GM18502 (cell line): ENCODE data around the gene WDR89.
"Not testable (repeated sequence)": the region's sequence is repeated elsewhere in the genome, so short reads cannot be mapped to it uniquely, and the experiment has no call there.

Experiments used
- ATAC-seq: cut with Tn5 transposase; IDR thresholded peaks from one replicate; pipeline ENCODE4 v1.9.1; 2021; ENCODE audit warnings: mild to moderate bottlenecking; ENCODE audit not compliant: unreplicated experiment, poor library complexity

Gene WDR89

GRCh38 chr14:63641473-63642228, at the start of gene WDR89:
WDR89 (minus strand) TSS chr14:63641871; CDS start chr14:63599942, 41,929 bp downstream.
- peak; percentile 88 for ATAC-seq

GRCh38 chr14:63689132-63689531, 47.5 kb upstream of the WDR89 start:
- ATAC-seq: no peak

DNA sequence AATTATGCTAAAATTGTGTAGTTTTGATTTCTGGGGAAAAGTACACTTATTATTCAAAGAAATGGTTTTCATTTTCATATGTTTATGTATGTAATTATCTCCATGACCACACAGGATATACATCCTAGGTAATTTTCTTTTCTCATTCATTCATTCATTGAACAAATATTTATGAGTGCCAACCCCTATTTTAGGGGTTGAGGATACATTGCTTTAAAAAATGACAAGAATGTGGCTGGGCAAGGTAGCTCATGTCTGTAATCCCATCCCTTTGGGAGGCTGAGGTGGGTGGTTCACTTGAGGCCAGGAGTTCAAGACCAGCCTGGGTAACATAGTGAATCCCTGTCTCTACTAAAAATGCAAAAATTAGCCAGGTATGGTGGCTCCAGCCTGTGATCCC, 45.3 kb upstream of the WDR89 start:
- ATAC-seq: no peak

DNA sequence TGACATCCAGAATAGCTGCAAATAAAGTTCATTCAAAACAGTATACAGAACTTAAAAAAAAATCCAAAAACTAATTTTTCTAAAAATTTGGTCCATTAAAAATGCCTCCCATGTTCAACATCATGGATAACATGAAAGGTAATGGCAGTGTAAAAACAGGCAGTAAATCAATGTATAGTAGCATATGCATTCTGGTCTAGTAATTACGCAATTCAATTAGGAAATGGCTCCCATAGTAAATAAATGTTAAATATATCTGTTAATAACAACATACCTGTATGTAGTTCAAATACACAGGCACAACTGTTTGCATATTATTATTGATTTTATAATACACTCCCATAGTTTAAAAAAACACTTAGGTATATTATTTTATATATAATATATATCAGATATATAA, 43.7 kb upstream of the WDR89 start:
- no peak for ATAC-seq

DNA sequence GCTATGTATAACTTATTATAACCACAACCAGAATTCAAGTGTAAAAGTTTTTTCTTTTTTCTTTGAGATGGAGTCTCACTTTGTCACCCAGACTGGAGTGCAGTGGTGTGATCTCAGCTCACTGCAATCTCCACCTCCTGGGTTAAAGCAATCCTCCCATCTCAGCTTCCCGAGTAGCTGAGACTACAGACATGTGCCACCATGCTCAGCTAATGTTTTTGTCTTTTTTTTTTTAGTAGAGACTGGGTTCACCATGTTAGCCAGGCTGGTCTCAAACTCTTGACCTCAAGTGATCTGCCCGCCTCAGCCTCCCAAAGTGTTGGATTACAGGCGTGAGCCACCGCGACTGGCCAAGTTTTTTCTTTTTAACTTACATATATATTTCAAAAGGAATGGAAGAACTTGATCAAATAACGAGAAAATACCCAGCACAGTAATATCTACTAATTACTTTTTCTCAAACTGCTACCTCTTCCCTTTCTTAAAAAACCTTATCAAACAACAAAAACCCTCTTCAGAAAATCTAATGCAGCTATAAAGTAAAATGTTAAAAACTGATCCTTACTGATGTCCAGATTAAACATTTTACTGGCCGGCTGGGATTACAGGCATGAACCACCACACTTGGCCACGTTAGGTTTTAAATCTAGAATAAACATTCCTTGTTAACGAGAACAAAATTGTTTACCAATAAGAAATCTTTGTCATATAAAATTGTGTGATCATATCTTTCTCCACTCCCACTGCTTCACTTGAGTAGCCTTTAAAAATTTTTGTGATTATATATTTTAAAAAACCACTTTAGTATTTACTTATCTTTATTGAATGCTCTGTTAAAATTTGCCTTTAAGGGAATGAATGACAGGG, 41.3 kb upstream of the WDR89 start:
- no peak for ATAC-seq

GRCh38 chr14:63678536-63678935, 36.9 kb upstream of the WDR89 start:
- ATAC-seq: no peak

DNA sequence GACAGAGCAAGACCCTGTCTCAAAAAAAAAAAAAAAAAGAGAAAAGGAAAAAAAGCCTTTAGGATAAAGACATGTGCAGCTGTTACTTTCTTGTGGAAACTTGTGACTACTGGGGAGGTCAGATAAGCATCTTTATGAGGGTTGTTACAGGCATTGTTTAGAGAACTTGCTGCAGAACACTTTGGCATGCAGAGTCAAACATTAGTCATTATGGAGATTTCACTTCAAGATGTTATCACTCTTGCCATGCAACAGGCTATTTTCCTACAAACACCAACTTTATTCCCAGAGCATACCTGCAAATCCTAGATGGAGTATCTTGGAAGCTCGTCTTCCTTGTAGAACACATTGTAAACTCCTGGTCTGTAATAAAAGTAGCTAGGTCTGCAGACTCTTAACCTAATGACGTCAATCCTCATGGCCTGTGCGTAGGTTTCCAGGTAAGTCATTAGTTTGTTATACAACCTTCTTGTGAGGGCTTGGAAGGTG, 36.3 kb upstream of the WDR89 start:
- ATAC-seq: no peak

- no peak for ATAC-seq
Observed at GRCh38 chr14:63676615-63677014, 34.9 kb upstream of the WDR89 start.

DNA sequence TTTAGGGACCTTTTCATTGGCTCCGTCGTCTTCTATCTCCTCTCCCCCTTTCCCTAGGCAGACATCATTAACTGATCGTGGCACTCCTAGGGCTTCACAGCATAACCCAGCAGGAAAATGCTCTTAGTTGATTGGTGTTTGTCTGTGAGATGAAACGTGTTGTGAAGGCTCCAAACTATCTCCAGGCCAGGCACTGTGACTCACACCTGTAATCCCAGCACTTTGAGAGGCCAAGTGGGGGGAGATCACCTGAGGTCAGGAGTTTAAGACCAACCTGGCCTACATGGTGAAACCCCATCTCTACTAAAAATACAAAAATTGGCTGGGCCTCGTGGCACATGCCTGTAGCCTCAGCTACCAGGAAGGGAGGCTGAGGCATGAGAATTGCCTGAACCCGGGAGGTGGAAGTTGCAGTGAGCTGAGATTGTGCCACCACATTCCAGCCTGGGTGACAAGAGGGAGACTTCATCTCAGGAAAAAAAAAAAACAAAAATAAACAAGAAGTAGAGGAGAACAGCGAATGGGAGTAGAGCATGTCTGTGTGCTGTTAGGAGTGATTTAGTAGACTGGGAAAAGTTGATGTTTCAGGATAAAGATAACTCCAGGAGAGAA, 32.3 kb upstream of the WDR89 start:
- no peak for ATAC-seq

GRCh38 chr14:63673255-63673654, 31.6 kb upstream of the WDR89 start:
- no peak for ATAC-seq

GRCh38 chr14:63672417-63673180, 30.9 kb upstream of the WDR89 start:
- peak; percentile 55 for ATAC-seq

DNA sequence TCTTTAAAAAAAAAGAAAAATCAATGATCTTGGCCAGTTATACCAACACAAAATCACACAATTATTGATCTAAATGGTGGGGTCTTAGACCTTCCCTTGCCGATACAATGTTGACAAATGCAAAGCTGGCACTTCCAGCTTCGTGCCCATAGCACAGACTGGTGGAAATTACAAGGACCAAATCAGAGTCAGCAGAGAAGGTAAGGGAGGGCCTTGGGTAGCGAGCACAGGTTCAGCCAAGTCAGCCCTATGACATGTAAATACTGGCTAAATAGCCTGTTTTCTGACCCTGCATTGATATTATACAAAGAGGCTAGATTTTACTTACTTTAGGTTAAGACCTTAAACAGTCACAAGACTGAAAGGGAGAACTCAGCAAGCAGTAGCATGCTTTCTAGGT, 30.3 kb upstream of the WDR89 start:
- no peak for ATAC-seq

DNA sequence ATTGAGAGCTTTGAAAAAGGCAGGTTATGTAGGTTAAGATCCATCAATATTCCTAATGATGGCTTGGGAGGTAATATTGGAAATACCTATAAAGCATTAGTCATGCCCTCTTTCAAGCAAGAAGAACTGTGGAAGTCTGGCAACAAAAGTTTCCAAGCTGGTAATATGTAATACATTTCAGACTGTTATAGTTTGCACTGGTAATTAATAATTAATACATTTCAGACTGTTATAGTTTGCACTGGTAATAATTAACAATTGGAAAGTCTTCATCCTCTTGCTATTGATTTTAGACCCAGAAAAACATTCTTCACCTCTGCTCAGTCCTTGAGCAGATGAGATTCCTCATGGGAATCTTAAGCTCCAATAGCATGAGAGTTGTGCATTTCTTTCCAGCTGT, 29.0 kb upstream of the WDR89 start:
- no peak for ATAC-seq

DNA sequence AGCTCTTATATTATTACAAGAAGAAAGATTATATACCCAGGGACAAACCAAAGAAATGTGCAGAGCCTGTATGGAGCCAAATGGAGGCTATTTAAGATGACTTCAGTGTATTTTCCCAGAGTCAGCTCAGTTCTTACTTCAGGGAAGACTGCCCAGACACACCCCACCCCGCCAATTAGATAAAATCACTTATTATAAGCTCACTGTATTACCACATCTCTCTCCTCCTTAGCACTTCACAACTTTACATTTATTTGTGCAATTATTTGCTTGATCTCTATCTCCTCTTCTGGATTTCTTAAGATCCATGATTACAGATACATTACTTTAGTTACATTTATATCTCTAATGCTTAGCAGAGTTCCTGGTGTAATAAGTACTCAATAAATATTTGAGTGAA, 24.7 kb upstream of the WDR89 start:
- no peak for ATAC-seq

GRCh38 chr14:63663428-63664341, 22.0 kb upstream of the WDR89 start:
- ATAC-seq: no peak

- no peak for ATAC-seq
Observed at GRCh38 chr14:63662776-63663175, 21.1 kb upstream of the WDR89 start.

GRCh38 chr14:63661881-63662280, 20.2 kb upstream of the WDR89 start:
- ATAC-seq: not testable (repeated sequence)

DNA sequence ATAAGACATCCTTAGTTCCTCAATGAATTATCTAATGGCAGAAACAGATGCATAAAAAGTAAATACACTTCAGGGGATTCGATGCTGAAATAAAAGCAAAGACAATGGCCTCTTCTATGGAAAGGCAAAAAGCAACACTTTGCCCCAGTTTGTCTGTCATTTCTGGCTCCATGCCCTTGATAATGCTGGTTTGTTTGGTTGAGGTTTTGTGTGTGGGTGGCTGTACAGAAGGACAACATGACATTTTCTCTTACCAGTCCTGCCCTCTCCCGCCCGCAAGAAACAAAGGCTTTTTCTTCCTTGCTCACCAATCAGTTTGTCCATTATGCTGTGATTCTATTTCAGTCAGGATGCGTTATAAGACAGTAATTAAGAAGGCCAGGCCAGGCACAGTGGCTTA, 18.1 kb upstream of the WDR89 start:
- no peak for ATAC-seq

DNA sequence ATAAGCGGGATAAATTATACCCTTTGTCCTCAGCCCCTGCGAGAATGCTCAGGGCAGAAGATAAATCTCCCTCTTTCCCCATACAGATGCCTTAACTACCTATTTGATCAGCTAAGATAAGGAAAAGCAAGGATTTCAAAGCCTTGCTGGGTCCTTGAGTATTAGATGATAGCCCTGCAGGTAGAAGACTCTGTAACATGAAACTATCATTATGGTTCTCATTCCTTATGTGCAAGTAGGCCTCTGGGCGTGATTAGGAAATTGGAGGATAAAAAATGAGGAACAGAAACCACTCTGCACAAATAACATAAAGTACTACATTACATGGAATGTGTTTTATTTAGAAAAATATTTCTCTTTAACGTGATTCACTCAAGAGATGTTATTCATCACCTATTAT, 14.5 kb upstream of the WDR89 start:
- no peak for ATAC-seq
